Measurements from ENCODE around the gene CLHC1.

DNA sequence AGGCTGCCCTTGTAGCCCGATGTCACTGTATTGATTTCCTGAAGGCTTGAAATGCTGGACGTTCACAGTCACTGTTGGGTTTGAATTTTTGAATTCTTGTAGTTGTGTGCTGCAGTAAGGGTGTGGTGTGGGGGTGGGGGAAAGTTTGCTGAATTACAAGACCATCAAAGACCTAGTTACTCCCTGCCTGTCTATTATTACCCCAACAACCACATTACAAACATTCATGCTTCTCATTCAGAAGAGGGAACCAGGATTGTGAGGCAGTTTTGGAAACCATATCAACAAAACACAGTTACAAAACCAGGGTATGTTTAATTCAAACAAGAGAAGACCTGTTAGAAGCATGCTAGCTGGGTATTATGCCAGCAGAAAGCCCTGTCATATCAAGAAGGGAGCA is 85.8 kb downstream of the CLHC1 start:
- TF ChIP-seq, protein P1, sequence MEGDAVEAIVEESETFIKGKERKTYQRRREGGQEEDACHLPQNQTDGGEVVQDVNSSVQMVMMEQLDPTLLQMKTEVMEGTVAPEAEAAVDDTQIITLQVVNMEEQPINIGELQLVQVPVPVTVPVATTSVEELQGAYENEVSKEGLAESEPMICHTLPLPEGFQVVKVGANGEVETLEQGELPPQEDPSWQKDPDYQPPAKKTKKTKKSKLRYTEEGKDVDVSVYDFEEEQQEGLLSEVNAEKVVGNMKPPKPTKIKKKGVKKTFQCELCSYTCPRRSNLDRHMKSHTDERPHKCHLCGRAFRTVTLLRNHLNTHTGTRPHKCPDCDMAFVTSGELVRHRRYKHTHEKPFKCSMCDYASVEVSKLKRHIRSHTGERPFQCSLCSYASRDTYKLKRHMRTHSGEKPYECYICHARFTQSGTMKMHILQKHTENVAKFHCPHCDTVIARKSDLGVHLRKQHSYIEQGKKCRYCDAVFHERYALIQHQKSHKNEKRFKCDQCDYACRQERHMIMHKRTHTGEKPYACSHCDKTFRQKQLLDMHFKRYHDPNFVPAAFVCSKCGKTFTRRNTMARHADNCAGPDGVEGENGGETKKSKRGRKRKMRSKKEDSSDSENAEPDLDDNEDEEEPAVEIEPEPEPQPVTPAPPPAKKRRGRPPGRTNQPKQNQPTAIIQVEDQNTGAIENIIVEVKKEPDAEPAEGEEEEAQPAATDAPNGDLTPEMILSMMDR (conservative IDR thresholded peaks at IDR 0.05; ENCODE audit: low read depth, low read length): no peak
- TF ChIP-seq EZH2 (IDR thresholded peaks at IDR 0.05; ENCODE audit: low read length, unreplicated experiment): no peak
- no peak for TF ChIP-seq EZH2phosphoT487 (IDR thresholded peaks at IDR 0.05; ENCODE audit: borderline replicate concordance, low read length)

Data from PC-3 (cell line).